OCI-LY1 (cell line): ENCODE measurements around the gene SCRG1.

Source experiments
- H2AFZ ChIP-seq: fragments of 200-600 bp; sonication (generic), shearing (Covaris generic); 2 replicates; pipeline ENCODE4 v1.6.0; 2014; ENCODE audit warnings: antibody characterized with exemption, mild to moderate bottlenecking, low read length
- H3F3A ChIP-seq: fragments of 200-600 bp; sonication (generic), shearing (Covaris generic); 2 replicates; pipeline ENCODE4 v1.6.0; 2014; ENCODE audit warnings: mild to moderate bottlenecking, antibody characterized with exemption, low read length, moderate library complexity; ENCODE audit not compliant: insufficient read depth
- H3K27ac ChIP-seq: fragments of 200-600 bp; sonication (generic); 2 replicates; pipeline ENCODE4 v1.5.1; 2014; ENCODE audit warnings: low read length, mixed run types, mild to moderate bottlenecking, low read depth; ENCODE audit not compliant: poor library complexity, severe bottlenecking
- H3K27me3 ChIP-seq: fragments of 200-600 bp; sonication (generic); 2 replicates; pipeline ENCODE4 v1.6.0; 2014; ENCODE audit warnings: antibody characterized with exemption, mild to moderate bottlenecking, low read length, moderate library complexity; ENCODE audit not compliant: insufficient read depth
- H3K36me3 ChIP-seq: fragments of 200-600 bp; sonication (generic); 2 replicates; pipeline ENCODE4 v1.6.1; 2014; ENCODE audit warnings: mild to moderate bottlenecking, antibody characterized with exemption, low read length, moderate library complexity, mixed read lengths; ENCODE audit not compliant: insufficient read depth
- H3K4me1 ChIP-seq: fragments of 200-600 bp; sonication (generic); 2 replicates; pipeline ENCODE4 v1.5.1; 2014; ENCODE audit warnings: mild to moderate bottlenecking, low read length, moderate library complexity; ENCODE audit not compliant: insufficient read depth, severe bottlenecking
- H3K4me2 ChIP-seq: fragments of 200-600 bp; sonication (generic), shearing (Covaris generic); 2 replicates; pipeline ENCODE4 v1.6.1; 2014; ENCODE audit warnings: low read length
- H3K4me3 ChIP-seq: fragments of 200-600 bp; sonication (generic); 2 replicates; pipeline ENCODE4 v1.5.1; 2014; ENCODE audit warnings: low read length, low read depth, mild to moderate bottlenecking, mixed read lengths; ENCODE audit not compliant: poor library complexity, severe bottlenecking
- H3K79me2 ChIP-seq: fragments of 200-600 bp; shearing (Covaris generic); 2 replicates; pipeline ENCODE4 v1.6.1; 2016; ENCODE audit warnings: mixed run types, low read length, mixed read lengths; ENCODE audit not compliant: insufficient read depth
- H3K9ac ChIP-seq: fragments of 200-600 bp; sonication (generic), shearing (Covaris generic); 2 replicates; pipeline ENCODE4 v1.6.1; 2014; ENCODE audit warnings: mild to moderate bottlenecking, low read length, mixed read lengths
- H3K9me2 ChIP-seq: fragments of 200-600 bp; sonication (generic), shearing (Covaris generic); 2 replicates; pipeline ENCODE4 v1.6.1; 2014; ENCODE audit warnings: low read depth, mild to moderate bottlenecking, low read length, mixed read lengths
- H3K9me3 ChIP-seq: fragments of 200-600 bp; shearing (Covaris generic); 2 replicates; pipeline ENCODE4 v1.6.1; 2014; ENCODE audit warnings: low read length, mixed read lengths
- H4K20me1 ChIP-seq: fragments of 200-600 bp; sonication (generic), shearing (Covaris generic); 2 replicates; pipeline ENCODE4 v1.6.0; 2016; ENCODE audit warnings: mild to moderate bottlenecking, low read length; ENCODE audit not compliant: insufficient read depth
- EZH2 ChIP-seq: fragments of 200-600 bp; sonication (generic), shearing (Covaris generic); IDR thresholded peaks from 2 replicates; pipeline ENCODE4 v1.8.0; 2017; ENCODE audit warnings: borderline replicate concordance, mixed run types, mild to moderate bottlenecking, antibody characterized with exemption, low read length, moderate library complexity, mixed read lengths
- TF ChIP-seq, protein P1 (sequence below): fragments of 200-600 bp; sonication (generic), shearing (Covaris generic); IDR thresholded peaks from 2 replicates; pipeline ENCODE4 v1.5.1; 2017; ENCODE audit warnings: mild to moderate bottlenecking, antibody characterized with exemption, low read length, moderate library complexity, mixed read lengths

Gene SCRG1

DNA sequence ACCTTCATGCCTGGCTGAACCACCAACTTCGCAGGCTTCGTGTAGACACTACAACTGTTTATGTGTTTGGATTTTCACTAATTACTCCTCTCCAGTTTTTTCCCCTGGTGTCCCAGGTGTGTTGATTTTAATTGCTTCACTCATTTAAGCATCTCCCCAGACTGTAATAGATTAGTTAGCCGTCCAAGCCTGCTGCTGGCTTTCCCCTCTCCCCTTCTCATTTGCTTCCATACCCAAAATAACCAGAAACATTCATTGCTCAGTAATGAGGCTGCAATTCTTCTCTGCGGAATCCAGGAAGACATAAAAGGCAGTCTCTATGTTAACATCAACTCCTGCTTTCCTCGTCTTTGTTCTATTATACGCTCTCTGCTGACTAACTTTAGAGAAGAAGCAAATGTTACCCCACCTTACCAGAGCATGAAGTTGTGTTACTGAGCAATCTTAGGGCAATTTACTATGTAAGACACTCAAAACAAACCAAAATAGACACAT lies 37.9 kb upstream of the SCRG1 start:
- no peak overlapping the region for H2AFZ ChIP-seq
- no peaks in the 10 kb centered on the region for H3K36me3 ChIP-seq
- TF ChIP-seq EZH2: no peak
- TF ChIP-seq, protein P1, sequence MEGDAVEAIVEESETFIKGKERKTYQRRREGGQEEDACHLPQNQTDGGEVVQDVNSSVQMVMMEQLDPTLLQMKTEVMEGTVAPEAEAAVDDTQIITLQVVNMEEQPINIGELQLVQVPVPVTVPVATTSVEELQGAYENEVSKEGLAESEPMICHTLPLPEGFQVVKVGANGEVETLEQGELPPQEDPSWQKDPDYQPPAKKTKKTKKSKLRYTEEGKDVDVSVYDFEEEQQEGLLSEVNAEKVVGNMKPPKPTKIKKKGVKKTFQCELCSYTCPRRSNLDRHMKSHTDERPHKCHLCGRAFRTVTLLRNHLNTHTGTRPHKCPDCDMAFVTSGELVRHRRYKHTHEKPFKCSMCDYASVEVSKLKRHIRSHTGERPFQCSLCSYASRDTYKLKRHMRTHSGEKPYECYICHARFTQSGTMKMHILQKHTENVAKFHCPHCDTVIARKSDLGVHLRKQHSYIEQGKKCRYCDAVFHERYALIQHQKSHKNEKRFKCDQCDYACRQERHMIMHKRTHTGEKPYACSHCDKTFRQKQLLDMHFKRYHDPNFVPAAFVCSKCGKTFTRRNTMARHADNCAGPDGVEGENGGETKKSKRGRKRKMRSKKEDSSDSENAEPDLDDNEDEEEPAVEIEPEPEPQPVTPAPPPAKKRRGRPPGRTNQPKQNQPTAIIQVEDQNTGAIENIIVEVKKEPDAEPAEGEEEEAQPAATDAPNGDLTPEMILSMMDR: no peak
- no peaks in the 10 kb centered on the region for H3K79me2 ChIP-seq
- no peaks in the 10 kb centered on the region for H3K9me3 ChIP-seq
- no peaks in the 10 kb centered on the region for H3K4me1 ChIP-seq
- H3K4me3 ChIP-seq: no peak overlapping the region
- H3K4me2 ChIP-seq: no peak overlapping the region
- no peaks in the 10 kb centered on the region for H3K27me3 ChIP-seq
- H3K9ac ChIP-seq: no peak overlapping the region
- no peaks in the 10 kb centered on the region for H3F3A ChIP-seq
- no peaks in the 10 kb centered on the region for H3K9me2 ChIP-seq
- no peaks in the 10 kb centered on the region for H4K20me1 ChIP-seq
- no peak overlapping the region for H3K27ac ChIP-seq

DNA sequence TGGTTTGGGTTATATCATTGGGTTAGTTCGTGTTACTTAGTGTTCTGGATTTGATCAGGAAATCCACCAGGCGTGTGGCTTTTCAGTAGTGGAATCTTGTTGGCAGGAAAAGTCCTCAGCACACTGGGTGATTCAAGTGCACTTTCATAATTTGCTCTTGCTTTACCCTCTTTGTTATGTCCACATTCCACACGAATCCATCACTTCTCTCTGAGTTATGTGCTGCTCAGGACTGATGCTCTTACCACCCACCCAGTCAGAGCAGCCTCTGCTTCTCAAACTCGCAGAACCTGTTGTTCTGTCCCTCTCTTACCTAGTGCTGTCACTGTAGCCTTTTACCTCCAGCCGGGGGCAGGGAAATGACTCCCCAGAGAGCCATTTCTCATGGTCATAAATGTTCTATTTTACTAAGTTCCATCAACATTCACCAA lies 37.2 kb upstream of the SCRG1 start:
- H3K27me3 ChIP-seq: no peaks in the 10 kb centered on the region
- no peaks in the 10 kb centered on the region for H3K9me3 ChIP-seq
- TF ChIP-seq EZH2: no peak
- TF ChIP-seq, protein P1: no peak
- no peak overlapping the region for H3K9ac ChIP-seq
- no peaks in the 10 kb centered on the region for H3F3A ChIP-seq
- no peaks in the 10 kb centered on the region for H3K4me1 ChIP-seq
- H3K36me3 ChIP-seq: no peaks in the 10 kb centered on the region
- H3K9me2 ChIP-seq: no peaks in the 10 kb centered on the region
- no peaks in the 10 kb centered on the region for H3K79me2 ChIP-seq
- no peak overlapping the region for H3K4me2 ChIP-seq
- H4K20me1 ChIP-seq: no peaks in the 10 kb centered on the region
- no peak overlapping the region for H3K4me3 ChIP-seq
- H2AFZ ChIP-seq: no peak overlapping the region
- H3K27ac ChIP-seq: no peak overlapping the region

DNA sequence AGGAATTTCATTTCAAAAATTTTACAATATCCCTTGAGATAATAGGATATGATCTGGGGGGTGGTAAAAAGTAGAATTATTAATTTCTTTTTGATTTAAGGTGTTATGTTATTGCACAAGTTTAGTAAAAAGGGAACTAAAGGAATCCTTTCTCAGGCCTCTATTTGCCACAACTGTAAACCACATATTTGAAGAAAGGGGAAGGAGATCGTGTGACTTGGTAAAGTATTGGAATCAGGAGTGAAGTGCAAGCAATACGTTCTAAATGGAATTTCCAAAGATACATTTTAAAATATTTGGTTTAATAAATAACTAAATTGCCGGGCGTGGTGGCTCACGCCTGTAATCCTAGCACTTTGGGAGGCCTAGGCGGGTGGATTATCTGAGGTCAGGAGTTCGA lies 35.3 kb upstream of the SCRG1 start:
- no peaks in the 10 kb centered on the region for H4K20me1 ChIP-seq
- no peak overlapping the region for H3K4me2 ChIP-seq
- H3K9me2 ChIP-seq: no peaks in the 10 kb centered on the region

More for the DNA sequence above, 35.3 kb upstream of the SCRG1 start:
- Histone ChIP-seq H3F3A (no peaks in the 10 kb centered on the region), H3K27ac (no peak overlapping the region), H3K4me3 (no peak overlapping the region), H3K27me3 (no peaks in the 10 kb centered on the region), H3K9ac (no peak overlapping the region), H2AFZ (no peak overlapping the region), H3K36me3 (no peaks in the 10 kb centered on the region), H3K9me3 (no peaks in the 10 kb centered on the region), H3K4me1 (no peaks in the 10 kb centered on the region), H3K79me2 (no peaks in the 10 kb centered on the region)
- TF ChIP-seq, protein P1: no peak
